H1 (cell line): ENCODE data around the gene ALOX12. TPM values are rescaled to one million over a fixed set of nuclear protein-coding genes. Genes with fewer than 3 reads are reported as not detected.

Experiments
- ATF3 ChIP-seq: IDR thresholded peaks from 2 replicates; pipeline ENCODE4 v1.6.1; 2011; ENCODE audit warnings: low read depth, mild to moderate bottlenecking, low read length; ENCODE audit not compliant: insufficient read depth
- CHD1 ChIP-seq: IDR thresholded peaks from 2 replicates; pipeline ENCODE4 v1.6.1; 2012; ENCODE audit warnings: low read depth, low read length, improper control_type of control experiment
- CTBP2 ChIP-seq: IDR thresholded peaks from 2 replicates; pipeline ENCODE4 v1.7.0; 2011; ENCODE audit warnings: borderline replicate concordance, mild to moderate bottlenecking, moderate library complexity, mixed read lengths, low read length; ENCODE audit not compliant: insufficient read depth, insufficient read length
- KDM5A ChIP-seq: fragments of 200-600 bp; IDR thresholded peaks from 2 replicates; pipeline ENCODE4 v1.7.1; 2012; ENCODE audit warnings: mild to moderate bottlenecking, low read length, inconsistent platforms, mixed read lengths
- NANOG ChIP-seq: IDR thresholded peaks from 2 replicates; pipeline ENCODE4 v1.6.1; 2011; ENCODE audit warnings: low read length, low read depth, mild to moderate bottlenecking, inconsistent platforms; ENCODE audit not compliant: insufficient read depth, poor library complexity, severe bottlenecking
- POLR2A ChIP-seq, 2 experiments: IDR thresholded peaks; 1 replicate in 1 of 2; 2 replicates in 1 of 2; pipeline ENCODE4 v1.6.1; 2011; ENCODE audit warnings: low read depth in 2 of 2, low read length in 2 of 2, mild to moderate bottlenecking in 2 of 2; ENCODE audit errors: control extremely low read depth in 1 of 2
- SAP30 ChIP-seq: fragments of 300-600 bp; sonication (generic); IDR thresholded peaks from 2 replicates; pipeline ENCODE4 v1.7.1; 2012; ENCODE audit warnings: low read length, moderate library complexity, mild to moderate bottlenecking, inconsistent platforms; ENCODE audit not compliant: insufficient read depth, insufficient replicate concordance
- polyA plus RNA-seq, 7 experiments: library from polyadenylated mRNA; depleted of rRNA in 3 of 7; stranded (reverse) in 5 of 7; unstranded in 2 of 7; fragments of >200 nt in 5 of 7; fragments of 200-250 nt in 2 of 7; gene quantifications; 1 replicate in 5 of 7; 2 replicates in 1 of 7; 4 replicates in 1 of 7; pipeline versions ENCODE4 v1.2.1 to v1.2.3, GENCODE V29; 2011 to 2013; ENCODE audit warnings: missing spikeins in 2 of 7, mixed read lengths in 2 of 7
- total RNA-seq: library from RNA; stranded (reverse); fragmentation: NEBNext Ultra II Directional; extraction: Animal tissue kit (Norgen Biotek cat#: 25700); gene quantifications from 2 replicates; pipeline ENCODE4 v1.2.1, GENCODE V29; 2021

The ALOX12 gene
- total and polyA plus RNA-seq, 2 of the 8 experiments (the other 6 are each of a cell fraction or from before 2014, with no cell fraction given): 1.4 to 2.0 TPM

DNA sequence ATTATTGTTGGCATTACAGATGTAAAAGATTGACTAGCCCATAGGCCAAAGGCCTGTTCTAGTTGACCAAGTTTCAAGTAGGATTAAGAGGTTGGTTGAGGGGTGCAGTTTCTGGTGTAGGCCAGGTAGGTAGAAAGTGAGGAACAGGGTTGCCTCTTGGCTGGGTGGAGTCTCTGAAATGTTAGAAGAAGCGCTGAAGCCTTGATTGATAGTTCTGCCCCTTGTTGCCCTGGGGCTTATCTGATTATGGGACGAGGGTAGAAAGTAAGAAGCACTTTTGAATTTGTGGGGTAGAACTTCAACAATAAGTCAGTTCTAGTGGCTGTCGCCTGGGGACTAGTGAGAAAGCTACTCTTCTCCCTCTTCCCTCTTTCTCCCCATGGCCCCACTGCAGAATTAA lies 33.2 kb downstream of the ALOX12 start (continued):
- TF ChIP-seq CTBP2 (no peak), POLR2A (IDR thresholded peaks at IDR 0.05; ENCODE audit: control extremely low read depth in 1 of 2, low read depth in 2 of 2, low read length in 2 of 2) (no peak), NANOG (no peak), CHD1 (no peak), ATF3 (no peak), KDM5A (no peak), SAP30 (no peak)
